HuH-7 (cell line): ENCODE measurements around the gene PDLIM7.

Source experiments
- DNase-seq: peaks from one replicate; pipeline ENCODE4 v3.0.0; 2011; ENCODE audit warnings: low spot score

The PDLIM7 gene

DNA sequence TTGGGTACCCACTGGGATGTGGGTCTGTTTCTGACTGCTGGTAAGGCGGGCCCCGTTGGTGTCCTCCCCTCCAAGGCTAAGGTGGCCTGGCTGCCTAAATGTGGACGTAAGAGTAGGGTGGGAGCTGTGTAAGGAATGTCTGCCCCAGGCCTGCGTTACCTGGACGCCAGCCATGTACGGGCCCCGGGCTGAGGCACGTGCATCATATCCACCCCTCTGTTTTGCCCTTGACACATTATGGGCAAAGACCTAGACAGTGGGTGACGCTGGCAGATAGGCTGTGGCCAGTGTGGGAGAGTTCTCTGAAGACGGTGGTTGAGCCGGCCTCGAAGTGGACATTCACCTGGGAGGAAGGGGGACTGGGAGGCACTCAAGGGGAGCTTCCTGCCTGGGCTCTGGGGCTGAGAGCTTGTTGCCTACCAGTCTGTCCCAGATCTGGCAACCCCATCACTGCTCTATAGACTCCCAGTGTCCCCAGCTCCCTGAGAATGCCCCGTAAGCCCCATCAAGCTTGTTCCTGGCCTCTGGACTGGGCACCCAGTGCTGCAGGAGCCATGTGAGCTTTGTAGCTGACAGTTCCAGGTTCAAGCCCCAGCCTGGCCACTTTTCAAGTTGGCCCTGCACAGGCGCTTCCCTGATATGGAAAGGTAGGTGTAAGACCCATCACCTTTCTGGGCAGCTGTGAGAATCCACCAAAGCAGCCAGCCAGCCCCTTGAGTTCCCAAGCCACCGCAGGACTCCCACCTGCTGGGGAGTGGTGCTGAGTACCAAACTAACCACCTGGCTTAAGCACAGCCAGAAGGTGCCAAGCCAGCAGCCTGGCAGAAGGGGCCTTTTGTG lies 54.0 kb downstream of the PDLIM7 start:
- DNase-seq, result no peak

- no peak for DNase-seq
These were observed 55.2 kb downstream of the PDLIM7 start for GRCh38 chr5:177442066-177442826.

GRCh38 chr5:177440990-177441780 lies 56.2 kb downstream of the PDLIM7 start:
- no peak for DNase-seq

DNA sequence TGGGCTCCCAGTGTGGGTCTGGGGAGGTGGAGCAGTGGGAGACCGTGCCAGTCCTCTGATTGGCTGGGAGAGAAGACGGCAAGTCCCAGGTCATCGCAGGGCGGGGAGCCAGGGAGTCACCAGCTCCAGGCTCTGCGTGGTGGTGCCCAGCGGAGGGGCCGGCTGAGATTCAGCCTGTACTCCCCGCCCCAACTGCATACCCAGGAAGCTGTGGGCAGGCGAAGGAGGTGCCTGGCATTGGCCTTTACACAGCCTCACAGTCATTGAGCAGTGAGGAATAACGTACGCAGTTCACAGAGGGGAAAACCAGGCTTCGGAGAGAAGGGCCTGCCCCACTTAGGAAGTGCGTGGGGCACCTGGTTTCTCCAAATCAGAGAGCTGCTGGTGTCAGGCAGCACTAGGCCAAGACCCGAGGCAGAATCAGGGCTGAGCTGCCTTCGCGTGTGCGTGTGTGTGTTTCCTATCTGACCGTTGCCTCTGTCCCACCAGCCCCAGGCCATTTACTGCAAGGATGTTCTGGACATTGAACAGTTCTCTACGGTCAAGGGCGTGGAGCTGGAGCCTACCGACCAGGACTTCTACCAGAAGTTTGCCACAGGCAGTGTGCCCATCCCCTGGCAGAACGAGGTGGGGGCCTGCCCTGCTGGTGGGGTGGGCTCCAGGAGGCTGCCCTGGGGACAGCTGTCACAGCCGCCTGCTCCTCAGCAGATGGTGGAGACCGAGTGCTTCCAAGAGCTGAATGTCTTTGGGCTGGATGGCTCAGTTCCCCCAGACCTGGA lies 57.0 kb downstream of the PDLIM7 start:
- DNase-seq, result no peak

DNA sequence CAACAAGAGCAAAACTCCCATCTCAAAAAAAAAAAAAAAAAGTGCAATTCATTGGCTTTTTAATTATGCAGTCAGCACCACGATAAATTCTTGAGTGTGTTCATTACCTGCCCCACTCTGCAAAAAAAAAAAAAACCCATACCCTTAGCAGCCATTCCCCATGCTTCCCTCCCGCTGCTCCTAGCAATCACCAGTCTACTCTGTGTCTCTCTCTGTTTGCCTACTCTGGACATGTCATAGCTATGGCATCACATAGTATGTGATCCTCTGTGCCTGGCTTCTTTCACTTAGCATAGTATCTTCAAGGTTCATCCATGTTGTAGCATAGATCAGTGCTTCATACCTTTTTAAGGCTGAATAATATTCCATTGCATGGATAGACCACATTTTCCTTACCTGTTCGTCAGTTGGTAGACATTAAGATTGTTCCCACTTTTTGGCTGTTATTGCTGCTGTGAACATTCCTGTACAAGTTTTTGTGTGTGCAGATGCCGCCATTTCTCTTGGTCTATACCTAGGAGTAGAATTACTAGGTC lies 57.8 kb downstream of the PDLIM7 start:
- DNase-seq, result no peak

DNA sequence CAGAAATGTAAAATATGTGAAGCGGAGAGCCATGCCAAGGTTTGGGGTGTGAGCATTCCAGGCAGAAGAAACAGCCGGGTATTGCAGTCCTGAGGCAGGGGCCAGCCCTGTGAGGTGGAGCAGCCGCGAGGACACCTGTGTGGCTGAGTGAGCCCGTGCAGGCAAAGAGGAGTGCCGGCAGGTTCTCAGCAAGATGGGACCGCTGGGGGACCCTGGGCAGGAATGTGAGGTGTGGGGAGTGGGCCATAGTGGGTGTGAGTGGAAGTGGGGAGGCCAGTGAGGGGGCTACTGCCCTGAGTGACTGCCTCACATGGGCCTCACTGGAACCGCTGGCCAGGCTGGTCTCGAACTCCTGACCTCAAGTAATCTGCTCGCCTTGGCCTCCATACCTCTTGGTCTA lies 58.9 kb downstream of the PDLIM7 start:
- DNase-seq, result no peak

- DNase-seq, result no peak
These were observed 59.8 kb downstream of the PDLIM7 start for GRCh38 chr5:177437623-177438022.

DNA sequence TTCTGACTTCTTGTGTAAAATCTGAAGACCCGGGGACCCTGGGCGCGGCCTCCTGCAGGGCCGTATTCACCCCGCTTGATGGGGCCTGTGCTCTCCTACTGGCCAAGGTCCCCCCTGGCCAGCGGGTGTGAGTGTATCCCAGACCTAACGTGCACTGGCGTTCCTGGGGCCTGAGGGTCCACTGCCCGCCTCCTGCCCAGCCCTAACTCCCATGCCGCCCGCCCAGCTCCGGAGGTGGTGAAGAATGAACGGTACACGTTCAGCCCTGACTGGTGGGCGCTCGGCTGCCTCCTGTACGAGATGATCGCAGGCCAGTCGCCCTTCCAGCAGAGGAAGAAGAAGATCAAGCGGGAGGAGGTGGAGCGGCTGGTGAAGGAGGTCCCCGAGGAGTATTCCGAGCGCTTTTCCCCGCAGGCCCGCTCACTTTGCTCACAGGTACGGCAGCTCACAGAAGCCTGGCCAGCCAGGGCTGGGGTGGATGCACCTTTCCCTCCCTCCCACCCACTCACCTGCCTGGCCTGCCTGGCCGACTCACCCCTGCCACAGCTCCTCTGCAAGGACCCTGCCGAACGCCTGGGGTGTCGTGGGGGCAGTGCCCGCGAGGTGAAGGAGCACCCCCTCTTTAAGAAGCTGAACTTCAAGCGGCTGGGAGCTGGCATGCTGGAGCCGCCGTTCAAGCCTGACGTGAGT lies 61.4 kb downstream of the PDLIM7 start:
- DNase-seq, result no peak

- DNase-seq, result no peak
These were observed 62.3 kb downstream of the PDLIM7 start for GRCh38 chr5:177434942-177435738.

- no peak for DNase-seq
These were observed 63.0 kb downstream of the PDLIM7 start for GRCh38 chr5:177434437-177434836.

DNA sequence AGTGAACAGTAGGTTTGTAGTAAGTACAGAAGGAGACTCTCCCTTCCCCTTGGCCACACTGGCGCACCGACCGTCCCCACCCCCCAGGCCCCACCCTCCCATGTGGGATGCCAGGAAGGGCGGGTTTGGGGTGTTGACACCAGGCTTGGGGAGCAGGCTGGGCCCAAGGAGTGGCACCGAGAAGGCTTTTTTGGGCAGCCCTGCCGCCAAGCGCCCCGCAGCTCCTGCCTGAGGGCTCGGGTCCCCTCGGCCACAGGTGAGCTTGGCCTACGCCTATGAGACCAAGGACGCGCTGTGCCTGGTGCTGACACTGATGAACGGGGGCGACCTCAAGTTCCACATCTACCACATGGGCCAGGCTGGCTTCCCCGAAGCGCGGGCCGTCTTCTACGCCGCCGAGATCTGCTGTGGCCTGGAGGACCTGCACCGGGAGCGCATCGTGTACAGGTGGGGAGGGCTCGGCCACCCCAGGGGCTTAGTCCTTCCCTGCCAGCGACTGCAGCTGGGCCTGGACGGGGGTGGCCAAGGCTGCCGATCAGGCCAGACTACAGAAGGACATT lies 63.7 kb downstream of the PDLIM7 start:
- no peak for DNase-seq
